ENCODE data around the gene RPH3AL.
A peak's percentile ranks its signal among the peaks of the same experiment; 100 is the strongest.

Gene RPH3AL

GRCh38 chr17:364766-365165 is 12.2 kb upstream of the RPH3AL start:
- H3K4me3 ChIP-seq: peak overlapping the region; percentile 54
- TF ChIP-seq Cebpa-rat (IDR thresholded peaks at IDR 0.05): no peak
- peak overlapping the region; percentile 39 for H3K9ac ChIP-seq
- peaks cover 5% of the 10 kb centered on the region; the same call in 1 of the 2 replicates for H3K36me3 ChIP-seq
- peaks cover 8% of the 10 kb centered on the region for H4K20me1 ChIP-seq
- peaks cover 4% of the 10 kb centered on the region; the same call in 1 of the 2 replicates for H3K27me3 ChIP-seq
- H3K4me2 ChIP-seq: peak overlapping the region; percentile 91
- H3K27ac ChIP-seq: peak overlapping the region; percentile 36
- H3K4me1 ChIP-seq: peaks cover 47% of the 10 kb centered on the region
- peaks cover 42% of the 10 kb centered on the region for H3K9me3 ChIP-seq

DNA sequence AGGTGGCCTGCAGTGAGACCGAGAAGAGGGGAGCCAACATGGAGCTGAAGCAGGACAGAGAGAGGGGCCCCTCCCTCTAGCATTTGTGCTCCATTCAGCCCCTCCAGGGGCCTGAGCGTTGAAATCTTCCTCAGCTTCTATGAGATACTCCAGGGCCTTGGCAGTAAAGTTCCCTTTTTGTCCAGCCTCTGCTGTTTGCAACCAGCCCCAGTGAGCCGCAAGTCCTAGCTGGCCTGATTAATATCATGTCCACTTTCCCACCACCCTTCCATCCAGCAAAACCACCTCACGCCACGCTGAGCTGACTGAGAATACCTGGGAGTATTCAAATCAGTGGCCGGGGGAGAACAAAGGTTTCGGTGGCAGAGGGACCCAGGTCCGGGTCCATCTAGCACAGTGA is 11.7 kb upstream of the RPH3AL start:
- Histone ChIP-seq H4K20me1 (peaks cover 8% of the 10 kb centered on the region), H3K4me1 (peaks cover 47% of the 10 kb centered on the region), H3K4me2 (peak overlapping the region; percentile 91), H3K9ac (peak overlapping the region; percentile 39), H3K27me3 (peaks cover 4% of the 10 kb centered on the region; the same call in 1 of the 2 replicates), H3K27ac (peak overlapping the region; percentile 36), H3K4me3 (peak overlapping the region; percentile 54), H3K36me3 (peaks cover under 1% of the 10 kb centered on the region; the same call in 1 of the 2 replicates), H3K9me3 (peaks cover 37% of the 10 kb centered on the region)
- TF ChIP-seq Cebpa-rat (IDR thresholded peaks at IDR 0.05): no peak

- H3K4me1 ChIP-seq: peaks cover 54% of the 10 kb centered on the region
- H3K9me3 ChIP-seq: peaks cover 21% of the 10 kb centered on the region
- peaks cover 8% of the 10 kb centered on the region for H4K20me1 ChIP-seq
- H3K36me3 ChIP-seq: no peaks in the 10 kb centered on the region
- no peak for TF ChIP-seq Cebpa-rat (IDR thresholded peaks at IDR 0.05)
- peaks cover 4% of the 10 kb centered on the region; the same call in 1 of the 2 replicates for H3K27me3 ChIP-seq
- H3K4me2 ChIP-seq: peak overlapping the region; percentile 36
- no peak overlapping the region for H3K27ac ChIP-seq
- H3K4me3 ChIP-seq: no peak overlapping the region
- no peak overlapping the region for H3K9ac ChIP-seq
Measured at GRCh38 chr17:362721-363120, 10.1 kb upstream of the RPH3AL start.

DNA sequence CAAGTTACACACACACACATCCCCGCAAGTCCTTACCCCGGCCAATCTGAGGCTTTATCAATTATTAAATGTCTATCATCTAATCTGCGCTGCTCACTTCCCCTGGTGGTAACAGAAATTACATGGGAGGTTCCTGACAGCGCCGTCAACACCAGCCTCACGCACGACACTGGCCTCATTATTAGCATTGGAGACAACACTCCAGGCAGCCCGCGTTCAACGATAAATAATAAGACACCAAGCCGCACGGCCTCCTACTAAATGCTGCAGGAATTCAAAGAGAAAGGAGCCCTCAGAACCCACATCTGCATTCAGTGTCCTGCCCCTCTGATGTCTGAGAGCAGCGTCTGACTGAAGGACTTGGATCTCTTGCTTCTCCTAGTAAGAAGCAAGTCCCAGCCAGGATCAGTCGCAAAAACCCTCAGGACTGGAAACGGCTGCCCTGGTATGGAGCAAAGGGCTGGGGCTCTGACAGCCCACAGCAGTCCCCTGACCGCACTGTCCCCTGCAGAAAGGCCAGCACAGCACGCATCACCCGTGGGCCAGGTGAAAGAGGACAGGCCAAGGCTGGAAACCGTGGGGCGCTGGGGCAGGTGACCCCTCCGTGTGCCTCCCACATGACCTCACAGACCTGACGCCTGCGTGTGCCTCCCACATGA is 7.6 kb upstream of the RPH3AL start:
- Histone ChIP-seq H3K36me3 (no peaks in the 10 kb centered on the region), H3K4me2 (no peak overlapping the region), H3K9me3 (peaks cover 21% of the 10 kb centered on the region), H3K9ac (no peak overlapping the region), H4K20me1 (peaks cover 8% of the 10 kb centered on the region), H3K4me3 (no peak overlapping the region), H3K27ac (no peak overlapping the region), H3K4me1 (peaks cover 47% of the 10 kb centered on the region), H3K27me3 (peaks cover 4% of the 10 kb centered on the region; the same call in 1 of the 2 replicates)
- no peak for TF ChIP-seq Cebpa-rat (IDR thresholded peaks at IDR 0.05)

DNA sequence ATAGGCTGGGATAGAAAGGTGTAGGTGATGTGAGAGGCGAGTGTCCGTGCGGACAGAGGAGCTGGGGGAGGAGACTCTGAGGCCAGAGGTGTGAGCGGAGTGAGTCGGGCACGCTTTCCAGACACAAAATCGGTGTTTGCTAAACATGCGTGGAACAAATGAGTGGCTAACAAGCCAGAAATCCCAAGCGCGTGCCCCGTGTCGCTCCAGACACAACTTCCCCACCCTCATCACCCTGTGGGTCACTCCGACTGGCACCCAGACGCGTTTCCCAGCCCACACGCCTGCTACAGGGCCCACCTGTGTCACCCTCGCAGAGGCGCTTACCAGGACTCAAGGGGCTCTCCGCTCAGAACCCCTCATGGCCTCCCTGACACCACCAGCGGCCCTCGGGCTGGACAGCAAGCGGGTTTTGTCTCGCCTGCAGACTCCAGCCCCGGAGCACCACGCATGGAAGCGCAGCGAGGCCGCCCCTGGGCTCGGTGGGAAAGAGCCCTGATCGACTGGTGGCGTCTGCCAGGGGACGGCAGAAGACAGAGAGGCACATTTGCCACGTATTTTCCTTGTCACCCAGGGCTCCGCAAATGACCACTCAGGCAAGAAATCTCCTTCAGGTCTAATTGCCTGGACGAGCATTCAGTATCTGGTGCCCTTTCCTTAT is 6.0 kb upstream of the RPH3AL start:
- H3K4me3 ChIP-seq: no peak overlapping the region
- H3K9me3 ChIP-seq: peaks cover 32% of the 10 kb centered on the region
- H3K4me2 ChIP-seq: peak overlapping the region; percentile 81
- no peak for TF ChIP-seq Cebpa-rat (IDR thresholded peaks at IDR 0.05)
- H3K9ac ChIP-seq: no peak overlapping the region
- no peaks in the 10 kb centered on the region; the same call in 1 of the 2 replicates for H3K36me3 ChIP-seq
- H3K27me3 ChIP-seq: peaks cover 4% of the 10 kb centered on the region; the same call in 1 of the 2 replicates
- H3K4me1 ChIP-seq: peaks cover 47% of the 10 kb centered on the region
- no peaks in the 10 kb centered on the region for H4K20me1 ChIP-seq
- no peak overlapping the region for H3K27ac ChIP-seq

DNA sequence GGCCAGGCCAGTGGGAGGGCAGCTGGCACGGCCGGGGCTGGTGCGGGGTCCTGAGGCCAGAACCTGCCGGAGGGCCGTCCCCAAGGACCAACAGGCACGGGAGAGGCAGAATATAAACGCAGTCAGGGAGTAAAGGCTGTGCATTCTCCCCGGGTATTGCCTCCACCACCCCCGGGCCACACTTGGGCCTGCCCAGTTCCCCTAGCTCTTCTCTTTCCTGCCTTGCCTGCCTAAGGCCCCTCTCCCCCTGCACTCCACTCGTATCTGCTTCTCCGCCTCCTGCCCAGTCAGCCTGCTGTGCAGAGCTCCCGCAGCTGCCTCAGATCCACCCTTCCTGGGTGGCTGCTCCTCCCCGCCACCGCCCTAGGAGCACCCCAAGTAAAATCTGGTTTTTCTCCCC is 5.0 kb upstream of the RPH3AL start:
- Histone ChIP-seq H3K4me3 (no peak overlapping the region), H3K27ac (0 out of 2 replicates have a peak overlapping the region, but pooled peaks have one; percentile 37), H3K4me1 (peaks cover 49% of the 10 kb centered on the region), H4K20me1 (no peaks in the 10 kb centered on the region), H3K36me3 (no peaks in the 10 kb centered on the region; the same call in 1 of the 2 replicates), H3K9ac (peak overlapping the region; percentile 28; the same call in 1 of the 2 replicates), H3K27me3 (peaks cover 4% of the 10 kb centered on the region; the same call in 1 of the 2 replicates), H3K4me2 (peak overlapping the region; percentile 81), H3K9me3 (peaks cover 27% of the 10 kb centered on the region)
- TF ChIP-seq Cebpa-rat (IDR thresholded peaks at IDR 0.05): no peak

DNA sequence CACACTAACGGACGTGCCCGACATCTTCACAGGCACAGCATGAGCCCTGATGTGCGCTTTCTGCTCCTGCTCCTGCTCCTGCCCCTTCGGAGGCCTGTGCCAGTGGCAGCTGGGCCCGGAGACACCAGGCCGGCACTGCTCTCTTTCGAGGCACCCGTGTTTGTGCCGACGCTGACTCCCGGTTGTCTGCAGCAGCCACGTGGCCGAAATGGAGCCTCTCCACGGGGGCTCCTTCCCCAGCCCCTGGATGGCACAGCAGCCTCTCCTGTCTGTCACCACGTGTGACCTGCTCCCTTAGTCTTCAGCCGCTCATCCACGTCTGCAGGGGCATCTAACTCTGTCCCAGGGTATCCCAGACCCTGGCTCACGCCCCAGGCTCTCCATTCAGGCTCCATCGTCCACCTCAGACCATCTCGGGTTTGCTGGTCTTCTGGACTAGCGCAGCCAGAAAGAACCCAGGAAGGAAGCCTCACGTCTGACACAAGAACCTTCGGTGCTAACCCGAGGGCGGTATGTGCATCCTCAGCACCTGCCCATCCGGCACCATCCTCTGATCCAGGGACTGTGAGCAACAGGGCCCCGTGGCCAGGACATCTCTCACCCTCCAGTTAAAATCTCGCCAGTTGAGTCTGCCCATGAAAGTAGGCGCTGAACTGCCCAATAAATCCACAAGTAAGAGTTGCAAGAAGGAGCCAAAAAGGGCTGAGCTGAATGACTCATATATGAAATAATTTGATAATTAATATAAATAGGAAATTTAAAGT is 4.2 kb upstream of the RPH3AL start:
- peak overlapping the region; percentile 81 for H3K4me2 ChIP-seq
- H3K4me1 ChIP-seq: peaks cover 57% of the 10 kb centered on the region
- H3K36me3 ChIP-seq: no peaks in the 10 kb centered on the region; the same call in 1 of the 2 replicates
- H4K20me1 ChIP-seq: no peaks in the 10 kb centered on the region
- H3K4me3 ChIP-seq: no peak overlapping the region
- no peak overlapping the region for H3K27ac ChIP-seq
- TF ChIP-seq Cebpa-rat (IDR thresholded peaks at IDR 0.05): no peak
- peaks cover 27% of the 10 kb centered on the region for H3K9me3 ChIP-seq
- 0 out of 2 replicates have a peak overlapping the region, but pooled peaks have one; percentile 28 for H3K9ac ChIP-seq
- H3K27me3 ChIP-seq: peaks cover 4% of the 10 kb centered on the region; the same call in 1 of the 2 replicates

GRCh38 chr17:354651-355556 is 2.3 kb upstream of the RPH3AL start:
- Histone ChIP-seq H3K4me2 (no peak overlapping the region), H3K4me3 (no peak overlapping the region), H3K9me3 (peaks cover 27% of the 10 kb centered on the region), H3K27ac (no peak overlapping the region), H3K4me1 (peaks cover 77% of the 10 kb centered on the region), H3K27me3 (no peaks in the 10 kb centered on the region), H4K20me1 (no peaks in the 10 kb centered on the region), H3K9ac (no peak overlapping the region), H3K36me3 (no peaks in the 10 kb centered on the region; the same call in 1 of the 2 replicates)
- no peak for TF ChIP-seq Cebpa-rat (IDR thresholded peaks at IDR 0.05)

All from BLaER1 (cell line).